Stimulated activated CD8-positive, alpha-beta memory T cell treated with anti-CD3 and anti-CD28 coated beads, Interleukin-4, amount 100 ng/mL, for 1 hour (primary cell): ENCODE results near the gene IQGAP2.

ENCODE experiments used
- DNase-seq, 2 donors: peaks; one replicate each; pipeline ENCODE4 v3.0.0-alpha.2; 2020; ENCODE audit warnings: low read depth in 2 of 2, low spot score in 1 of 2

IQGAP2 gene

GRCh38 chr5:76560952-76561891 is 158.1 kb downstream of the IQGAP2 start:
- no peak for DNase-seq

- no peak for DNase-seq
Observed at GRCh38 chr5:76561959-76562358, 158.9 kb downstream of the IQGAP2 start.

DNA sequence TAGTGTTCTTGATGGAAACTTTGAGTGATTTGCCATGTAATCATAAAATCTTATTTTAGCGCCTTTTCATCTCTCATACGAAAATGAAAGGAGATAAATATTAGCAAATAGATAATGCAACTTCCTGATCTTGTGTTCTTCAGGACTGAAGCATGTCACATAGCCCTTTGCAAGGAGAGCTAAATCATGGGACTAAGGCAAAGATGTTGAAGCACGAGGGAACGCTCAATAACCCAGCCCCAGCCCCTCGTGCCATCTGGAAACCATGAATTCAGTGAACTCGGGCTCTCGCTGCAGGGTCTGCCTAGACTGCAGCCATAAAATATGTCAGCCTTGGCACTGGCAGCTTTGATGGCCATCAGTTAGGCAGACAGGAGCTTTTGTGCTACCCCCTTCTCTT is 161.9 kb downstream of the IQGAP2 start:
- no peak for DNase-seq

GRCh38 chr5:76570153-76570552 is 167.1 kb downstream of the IQGAP2 start:
- no peak for DNase-seq

GRCh38 chr5:76571559-76571958 is 168.5 kb downstream of the IQGAP2 start:
- no peak for DNase-seq

DNA sequence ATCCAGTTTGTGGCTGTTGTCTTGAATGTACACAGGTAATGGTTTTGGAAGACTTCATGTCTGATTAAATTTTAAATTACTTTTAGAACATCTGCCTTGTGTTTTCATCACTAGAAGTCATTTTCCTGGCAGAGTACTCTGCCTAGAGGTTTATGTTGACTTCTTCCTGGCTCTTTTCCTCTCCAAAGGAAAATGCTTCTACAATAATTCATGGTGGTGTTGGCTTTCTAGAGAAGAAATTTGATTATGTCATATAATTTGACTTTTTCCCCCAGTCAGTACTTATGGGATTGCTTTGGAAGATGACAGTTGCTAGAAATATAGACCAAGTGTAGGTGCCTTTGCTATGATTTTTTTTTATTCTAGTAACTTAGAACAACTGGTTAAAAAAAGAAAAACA is 173.4 kb downstream of the IQGAP2 start:
- no peak for DNase-seq

DNA sequence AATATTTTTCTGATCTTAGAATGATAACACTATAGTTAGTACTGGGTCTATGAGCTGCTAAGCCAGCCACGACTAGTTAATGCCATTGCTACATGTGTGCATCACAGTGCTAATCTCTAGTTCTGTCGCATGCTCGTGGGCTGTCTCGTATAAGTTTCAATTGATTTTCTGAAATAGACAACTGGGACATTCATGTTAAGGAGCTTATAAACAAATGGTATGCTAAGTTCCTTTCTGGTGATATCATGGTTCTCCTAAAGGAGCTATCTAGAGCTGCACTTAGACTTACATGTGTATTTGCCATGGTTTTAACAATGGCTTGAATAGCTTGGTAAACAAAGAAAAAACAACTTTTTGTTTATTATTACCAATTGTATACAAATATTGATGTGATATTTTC is 173.9 kb downstream of the IQGAP2 start:
- DNase-seq = no peak

GRCh38 chr5:76579166-76579937 is 176.3 kb downstream of the IQGAP2 start:
- DNase-seq = no peak

GRCh38 chr5:76580981-76581380 is 177.9 kb downstream of the IQGAP2 start:
- DNase-seq = no peak

DNA sequence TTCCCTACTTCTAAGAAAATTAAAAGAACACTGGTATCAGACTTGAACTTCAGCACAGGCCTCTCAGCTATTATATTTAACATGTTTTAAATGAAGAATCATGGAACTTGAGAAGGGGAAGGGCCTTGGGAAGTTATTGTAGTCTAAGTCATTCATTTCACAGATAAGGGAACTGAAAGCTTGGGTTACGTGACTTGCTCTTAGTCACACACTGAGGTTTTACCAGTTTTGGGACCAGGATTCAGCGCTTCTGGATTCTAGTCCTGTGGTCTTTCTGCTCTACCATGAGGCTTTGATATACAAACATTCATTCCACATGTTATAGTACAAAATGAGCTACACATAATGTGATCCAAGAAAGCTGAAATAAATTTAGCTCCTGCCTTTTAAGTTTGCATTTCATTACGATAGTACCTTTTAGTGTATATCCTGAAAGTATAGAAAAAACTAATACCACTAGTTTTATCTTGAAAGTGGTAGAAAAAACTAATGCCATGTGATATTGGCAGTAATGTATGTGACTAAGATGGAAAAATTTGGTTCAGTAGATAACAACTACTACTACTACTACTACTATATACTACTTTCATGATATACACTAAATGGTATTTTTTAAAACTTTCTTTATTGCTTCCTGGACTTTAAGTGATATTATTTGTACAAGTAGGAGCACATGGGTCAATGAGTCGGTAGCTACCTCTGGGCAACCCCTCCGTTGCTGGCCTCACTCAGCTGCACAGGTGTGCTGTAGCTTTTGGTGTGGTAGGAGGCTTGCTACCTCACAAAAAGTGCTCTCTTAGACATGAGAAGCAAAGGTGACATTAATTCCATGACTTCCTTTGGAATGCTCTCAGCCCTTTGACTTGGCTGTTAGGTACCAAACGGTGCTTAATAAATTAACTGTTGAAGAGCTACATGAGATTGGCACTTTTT is 179.4 kb downstream of the IQGAP2 start:
- no peak for DNase-seq

DNA sequence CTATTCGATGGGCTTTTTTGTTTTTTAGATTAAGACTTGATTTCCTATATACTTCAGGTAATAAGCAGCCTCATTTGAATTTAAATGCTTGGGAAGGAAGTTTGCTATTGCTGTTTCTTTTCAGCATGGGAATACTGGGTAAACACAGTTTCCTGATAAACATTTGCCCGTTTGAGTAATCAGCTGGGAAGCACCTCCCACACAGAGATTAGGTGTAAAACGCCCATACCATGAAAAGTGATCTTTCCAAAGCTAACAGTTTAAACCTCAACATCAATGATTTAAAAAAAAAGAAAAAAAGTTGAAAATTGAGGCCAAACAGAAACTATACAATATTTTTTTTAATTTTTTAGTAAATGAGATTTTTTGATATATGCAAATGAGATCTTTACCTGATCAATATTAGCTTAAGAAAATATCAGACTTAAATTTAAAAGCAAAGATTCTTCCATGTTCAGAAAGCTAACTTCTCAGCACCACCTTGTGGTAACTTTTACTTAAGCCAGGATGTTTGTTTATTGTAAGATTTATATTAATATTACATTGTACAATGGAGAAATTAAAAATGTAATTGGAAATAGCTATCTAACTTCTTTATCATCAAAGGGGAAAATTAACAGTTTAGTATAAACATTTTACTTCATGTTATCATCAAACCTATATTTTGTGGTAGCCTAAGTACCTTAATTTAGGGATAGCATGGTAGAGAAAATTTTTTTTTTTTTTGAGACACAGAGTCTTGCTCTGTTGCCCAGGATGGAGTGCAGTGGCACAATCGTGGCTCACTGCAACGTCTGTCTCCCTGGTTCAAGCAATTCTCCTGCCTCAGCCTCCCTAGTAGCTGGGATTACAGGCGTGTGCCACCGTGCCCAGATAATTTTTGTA is 180.3 kb downstream of the IQGAP2 start:
- DNase-seq = no peak

- DNase-seq = no peak
Observed at GRCh38 chr5:76585783-76586217, 182.7 kb downstream of the IQGAP2 start.

DNA sequence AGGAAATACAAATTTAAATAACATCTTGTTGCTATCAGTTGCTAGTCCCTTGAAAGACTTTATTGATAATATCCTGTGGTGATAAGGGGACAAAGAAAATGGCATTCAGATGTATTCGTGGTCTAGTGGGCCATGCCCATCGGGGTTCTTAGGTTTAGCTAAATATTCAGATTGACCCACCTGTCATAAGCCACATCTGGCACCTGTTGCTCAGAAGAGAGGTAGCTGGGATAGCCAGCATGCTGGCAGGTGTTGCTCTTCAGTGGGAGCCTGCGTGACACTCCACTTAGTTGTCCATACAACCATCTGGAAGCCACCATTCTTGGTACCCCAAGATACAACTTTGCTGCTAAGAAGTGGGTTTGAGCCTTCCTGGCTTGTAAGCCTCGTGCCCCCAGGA is 183.4 kb downstream of the IQGAP2 start:
- no peak for DNase-seq

DNA sequence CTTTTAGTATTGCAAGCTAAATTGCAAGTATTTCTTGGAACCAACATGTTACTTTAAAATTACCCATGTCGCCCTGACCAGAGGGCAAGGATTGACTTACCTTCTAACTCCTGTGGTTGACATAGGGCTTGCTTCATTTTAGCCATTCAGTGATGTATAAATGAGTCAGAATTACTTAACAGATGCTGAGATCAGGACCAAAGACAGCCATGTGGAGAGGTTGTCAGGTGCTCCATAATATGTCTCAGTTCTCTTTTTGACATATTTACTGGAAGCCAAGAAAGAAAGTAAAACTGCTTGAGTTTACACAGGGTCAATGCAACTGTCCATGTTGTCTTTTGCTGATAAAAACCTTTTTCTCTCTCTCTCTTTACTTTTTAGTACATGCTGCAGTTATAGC is 186.9 kb downstream of the IQGAP2 start:
- no peak for DNase-seq

- DNase-seq = no peak
Observed at GRCh38 chr5:76591366-76591765, 188.3 kb downstream of the IQGAP2 start.

GRCh38 chr5:76592692-76593091 is 189.6 kb downstream of the IQGAP2 start:
- no peak for DNase-seq

GRCh38 chr5:76594107-76594506 is 191.0 kb downstream of the IQGAP2 start:
- DNase-seq = no peak

DNA sequence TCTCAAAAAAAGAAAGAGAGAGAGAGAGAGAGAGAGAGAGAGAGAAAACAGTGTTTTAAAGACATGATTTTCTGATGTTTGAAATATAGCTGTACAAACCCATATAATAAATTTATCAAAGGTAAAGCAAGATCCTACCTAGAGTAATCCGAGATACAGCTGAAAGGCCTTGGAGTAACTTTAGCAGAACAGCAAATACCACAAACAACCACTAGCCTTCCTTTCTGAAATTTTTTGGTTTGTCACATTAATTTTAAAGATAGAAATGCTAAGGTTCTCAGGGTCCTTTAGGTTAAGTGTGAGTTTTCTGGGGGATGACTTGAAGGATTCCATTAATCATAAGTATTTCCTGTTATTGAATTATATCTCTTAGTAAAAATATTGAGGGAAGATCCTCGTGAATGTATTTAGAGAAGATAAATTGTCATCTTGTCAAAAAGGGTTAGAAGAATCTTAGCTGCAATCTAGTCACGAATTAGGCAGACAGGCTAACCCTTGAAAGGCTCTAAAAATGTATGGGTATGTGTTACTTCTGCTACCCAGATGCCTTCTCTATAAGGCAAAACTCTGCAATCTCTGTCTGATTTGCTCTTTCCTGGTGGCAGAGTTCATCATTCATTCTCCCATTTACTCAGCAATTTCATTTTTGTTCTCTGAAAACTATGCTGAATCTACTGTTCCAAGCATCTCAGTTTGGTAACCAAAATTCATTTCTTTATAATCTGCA is 192.8 kb downstream of the IQGAP2 start:
- no peak for DNase-seq

GRCh38 chr5:76598531-76598930 is 195.4 kb downstream of the IQGAP2 start:
- no peak for DNase-seq
